Stimulated activated CD8-positive, alpha-beta memory T cell treated with anti-CD3 and anti-CD28 coated beads, Interleukin-12 subunit alpha, Interleukin-12 subunit beta, amount 100 ng/mL, for 24 hours (primary cell): ENCODE results near the gene FFAR3.
"Not testable (repeated sequence)": the region's sequence is repeated elsewhere in the genome, so short reads cannot be mapped to it uniquely, and the experiment has no call there.

ENCODE experiments used
- DNase-seq: peaks from one replicate; pipeline ENCODE4 v3.0.0-alpha.2; 2020; ENCODE audit errors: extremely low read depth

The FFAR3 gene

GRCh38 chr19:35351411-35352176 lies 6.7 kb upstream of the FFAR3 start:
- no peak for DNase-seq

- no peak for DNase-seq
These were observed 6.1 kb upstream of the FFAR3 start for GRCh38 chr19:35352177-35352447.

- DNase-seq = peak; percentile 27
These were observed 5.6 kb upstream of the FFAR3 start for GRCh38 chr19:35352448-35353304.

GRCh38 chr19:35353635-35354034 lies 4.6 kb upstream of the FFAR3 start:
- DNase-seq = no peak

- DNase-seq = no peak
These were observed 3.4 kb upstream of the FFAR3 start for GRCh38 chr19:35354898-35355297.

- no peak for DNase-seq
These were observed 2.3 kb upstream of the FFAR3 start for GRCh38 chr19:35355791-35356460.

GRCh38 chr19:35358834-35359233 lies 574 bp downstream of the FFAR3 start:
- DNase-seq = not testable (repeated sequence)

- not testable (repeated sequence) for DNase-seq
These were observed 1.1 kb downstream of the FFAR3 start for GRCh38 chr19:35359395-35359794.

- not testable (repeated sequence) for DNase-seq
These were observed 1.8 kb downstream of the FFAR3 start for GRCh38 chr19:35360081-35360480.

GRCh38 chr19:35360880-35361420 lies 2.7 kb downstream of the FFAR3 start:
- no peak for DNase-seq

GRCh38 chr19:35362261-35363000 lies 4.2 kb downstream of the FFAR3 start:
- no peak for DNase-seq

GRCh38 chr19:35363001-35363590 lies 4.8 kb downstream of the FFAR3 start:
- DNase-seq = no peak

- DNase-seq = no peak
These were observed 5.6 kb downstream of the FFAR3 start for GRCh38 chr19:35363711-35364425.

GRCh38 chr19:35365303-35365702 lies 7.0 kb downstream of the FFAR3 start:
- no peak for DNase-seq

GRCh38 chr19:35368378-35368777 lies 10.1 kb downstream of the FFAR3 start:
- no peak for DNase-seq

GRCh38 chr19:35369522-35369921 lies 11.3 kb downstream of the FFAR3 start:
- DNase-seq = no peak

GRCh38 chr19:35370722-35371121 lies 12.5 kb downstream of the FFAR3 start, which contains the start of gene GPR42:
Gene GPR42, plus strand, starts transcription at chr19:35371068. Its CDS starts 292 bp downstream, at chr19:35371360.
- DNase-seq = no peak

- DNase-seq = no peak
These were observed 15.2 kb downstream of the FFAR3 start for GRCh38 chr19:35373492-35373891.

- DNase-seq = not testable (repeated sequence)
These were observed 15.8 kb downstream of the FFAR3 start for GRCh38 chr19:35374031-35374430.

GRCh38 chr19:35375505-35376307 lies 17.4 kb downstream of the FFAR3 start:
- no peak for DNase-seq
